Endodermal cell (in vitro differentiated cells): ENCODE data around the gene RELT. TPM values are rescaled to one million over a fixed set of nuclear protein-coding genes. Genes with fewer than 3 reads are reported as not detected.
A peak's percentile ranks its signal among the peaks of the same experiment; 100 is the strongest.

Experiments used
- DNase-seq: peaks from one replicate; pipeline ENCODE4 v3.0.0-alpha.2; 2017
- H3K27ac ChIP-seq: 2 replicates; pipeline ENCODE4 v1.5.1; 2013; ENCODE audit warnings: mild to moderate bottlenecking, low read depth, low read length, moderate library complexity
- H3K27me3 ChIP-seq: 2 replicates; pipeline ENCODE4 v1.6.1; 2013; ENCODE audit warnings: mild to moderate bottlenecking, low read length, moderate library complexity; ENCODE audit not compliant: insufficient read depth, control insufficient read depth, poor library complexity, severe bottlenecking
- H3K36me3 ChIP-seq: 2 replicates; pipeline ENCODE4 v1.7.0; 2013; ENCODE audit warnings: mild to moderate bottlenecking, low read length, moderate library complexity; ENCODE audit not compliant: control insufficient read depth, insufficient read depth
- H3K4me1 ChIP-seq: one replicate; pipeline ENCODE4 v1.7.0; 2013; ENCODE audit warnings: low read length; ENCODE audit not compliant: control insufficient read depth, insufficient read depth
- H3K4me3 ChIP-seq: 2 replicates; pipeline ENCODE4 v1.5.1; 2013; ENCODE audit warnings: mild to moderate bottlenecking, low read length, moderate library complexity
- H3K9ac ChIP-seq: 2 replicates; pipeline ENCODE4 v1.6.1; 2013; ENCODE audit warnings: mild to moderate bottlenecking, low read length, moderate library complexity; ENCODE audit not compliant: poor library complexity, severe bottlenecking; ENCODE audit errors: extremely low read depth
- H3K9me3 ChIP-seq: 2 replicates; pipeline ENCODE4 v1.6.1; 2013; ENCODE audit warnings: mild to moderate bottlenecking, low read length, moderate library complexity; ENCODE audit not compliant: control insufficient read depth
- H3K27ac Mint-ChIP-seq: 2 replicates; pipeline ENCODE4 v1.8.0; 2020; ENCODE audit warnings: mixed read lengths
- H3K27me3 Mint-ChIP-seq: 2 replicates; pipeline ENCODE4 v1.8.0; 2021; ENCODE audit warnings: mild to moderate bottlenecking, mixed read lengths; ENCODE audit not compliant: insufficient read depth
- H3K36me3 Mint-ChIP-seq: 2 replicates; pipeline ENCODE4 v1.8.0; 2020; ENCODE audit warnings: low read depth, mixed read lengths
- H3K4me1 Mint-ChIP-seq: 2 replicates; pipeline ENCODE4 v1.8.0; 2020; ENCODE audit warnings: mixed read lengths
- H3K4me3 Mint-ChIP-seq: 2 replicates; pipeline ENCODE4 v1.8.0; 2020; ENCODE audit warnings: mild to moderate bottlenecking, moderate library complexity, mixed read lengths
- H3K9me3 Mint-ChIP-seq: 2 replicates; pipeline ENCODE4 v1.8.0; 2020; ENCODE audit warnings: mild to moderate bottlenecking, mixed read lengths
- WGBS, 2 experiments: methylation state at CpG; one replicate each; pipeline versions ENCODE4 v1.1.5 to v1.1.7; 2013; ENCODE audit warnings: missing lambda C conversion rate in 2 of 2, mixed read lengths in 1 of 2; ENCODE audit not compliant: insufficient coverage in 1 of 2, insufficient read length in 1 of 2; 5-methylcytosine and 5-hydroxymethylcytosine counted together
- total RNA-seq, 2 donors: library from RNA; stranded (reverse); fragmentation: NEBNext Ultra II Directional in 1 of 2; extraction: Animal tissue kit (Norgen Biotek cat#: 25700) in 1 of 2; gene quantifications; 2 replicates in 1 of 2; 3 replicates in 1 of 2; pipeline ENCODE4 v1.2.1, GENCODE V29; 2021
- TF ChIP-seq, protein P1 (sequence below): fragments of 200-600 bp; sonication (generic); conservative IDR thresholded peaks from 2 replicates; pipeline ENCODE4 v1.5.0; 2021; ENCODE audit warnings: antibody characterized with exemption, mild to moderate bottlenecking

Gene RELT
- total RNA-seq, 2 donors from 2014 or later: 6.9 to 8.9 TPM

DNA sequence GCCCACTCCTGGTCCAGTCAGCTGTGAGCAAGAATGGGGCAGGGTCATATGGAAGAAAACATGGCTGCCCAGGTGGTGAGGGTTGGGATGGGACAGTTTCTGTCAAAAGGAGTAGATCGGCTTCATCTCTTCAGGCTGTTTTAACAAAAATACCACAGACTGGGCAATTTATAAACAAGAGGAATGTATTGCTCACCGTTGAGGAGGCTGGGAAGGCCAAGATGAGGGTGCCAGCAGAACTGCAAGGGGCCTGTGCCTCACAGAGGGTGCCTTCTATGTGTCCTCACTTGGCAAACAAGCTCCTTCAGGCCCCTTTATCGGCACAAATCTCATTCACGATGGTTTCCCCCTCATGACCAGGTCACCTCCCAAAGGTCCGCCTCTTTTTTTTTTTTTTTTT is 18.1 kb upstream of the RELT start:
- H3K4me1 Mint-ChIP-seq: no peaks in the 10 kb centered on the region
- H3K36me3 ChIP-seq: peaks cover 32% of the 10 kb centered on the region
- no peaks in the 10 kb centered on the region for H3K9me3 Mint-ChIP-seq
- WGBS, 2 experiments: 92 to 100% methylated on average over 1 to 5 of the region's 5 CpGs
- no peak overlapping the region for H3K4me3 Mint-ChIP-seq
- H3K4me1 ChIP-seq: no peaks in the 10 kb centered on the region
- TF ChIP-seq, protein P1, sequence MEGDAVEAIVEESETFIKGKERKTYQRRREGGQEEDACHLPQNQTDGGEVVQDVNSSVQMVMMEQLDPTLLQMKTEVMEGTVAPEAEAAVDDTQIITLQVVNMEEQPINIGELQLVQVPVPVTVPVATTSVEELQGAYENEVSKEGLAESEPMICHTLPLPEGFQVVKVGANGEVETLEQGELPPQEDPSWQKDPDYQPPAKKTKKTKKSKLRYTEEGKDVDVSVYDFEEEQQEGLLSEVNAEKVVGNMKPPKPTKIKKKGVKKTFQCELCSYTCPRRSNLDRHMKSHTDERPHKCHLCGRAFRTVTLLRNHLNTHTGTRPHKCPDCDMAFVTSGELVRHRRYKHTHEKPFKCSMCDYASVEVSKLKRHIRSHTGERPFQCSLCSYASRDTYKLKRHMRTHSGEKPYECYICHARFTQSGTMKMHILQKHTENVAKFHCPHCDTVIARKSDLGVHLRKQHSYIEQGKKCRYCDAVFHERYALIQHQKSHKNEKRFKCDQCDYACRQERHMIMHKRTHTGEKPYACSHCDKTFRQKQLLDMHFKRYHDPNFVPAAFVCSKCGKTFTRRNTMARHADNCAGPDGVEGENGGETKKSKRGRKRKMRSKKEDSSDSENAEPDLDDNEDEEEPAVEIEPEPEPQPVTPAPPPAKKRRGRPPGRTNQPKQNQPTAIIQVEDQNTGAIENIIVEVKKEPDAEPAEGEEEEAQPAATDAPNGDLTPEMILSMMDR: no peak
- no peak overlapping the region for H3K27ac ChIP-seq
- H3K27ac Mint-ChIP-seq: no peak overlapping the region
- no peaks in the 10 kb centered on the region for H3K9me3 ChIP-seq
- no peak overlapping the region for H3K9ac ChIP-seq
- DNase-seq: no peak
- H3K27me3 ChIP-seq: no peaks in the 10 kb centered on the region
- H3K4me3 ChIP-seq: no peak overlapping the region
- peaks cover 20% of the 10 kb centered on the region for H3K36me3 Mint-ChIP-seq
- peaks cover 4% of the 10 kb centered on the region for H3K27me3 Mint-ChIP-seq

DNA sequence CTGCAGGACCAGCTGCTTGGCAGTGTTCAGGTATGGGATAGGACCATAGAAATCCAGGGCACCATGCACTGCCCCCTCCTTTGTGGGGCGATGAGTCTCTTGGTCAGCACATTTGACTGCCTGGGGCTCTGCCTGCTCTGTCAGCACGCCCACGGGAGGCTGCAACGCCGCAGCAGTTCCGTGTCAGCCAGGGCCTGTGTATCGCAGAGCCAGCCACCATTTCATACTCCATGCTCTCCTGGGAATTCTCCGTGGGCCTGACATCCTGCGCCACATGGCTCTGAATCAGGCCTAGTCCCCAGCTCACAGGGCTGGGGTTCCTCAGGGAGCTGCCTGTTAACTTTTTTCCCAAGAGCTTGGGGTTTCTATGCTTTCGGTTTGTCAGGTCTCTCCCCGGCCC is 16.9 kb upstream of the RELT start:
- TF ChIP-seq, protein P1: no peak
- no peak overlapping the region for H3K27ac ChIP-seq
- no peak overlapping the region for H3K9ac ChIP-seq
- H3K27me3 ChIP-seq: no peaks in the 10 kb centered on the region
- H3K9me3 ChIP-seq: no peaks in the 10 kb centered on the region
- no peak overlapping the region for H3K4me3 ChIP-seq
- no peak for DNase-seq
- WGBS, 2 experiments: 94 to 95% methylated on average over 10 to 11 of the region's 11 CpGs
- H3K36me3 ChIP-seq: peaks cover 29% of the 10 kb centered on the region
- Mint-ChIP-seq H3K27me3 (peaks cover 4% of the 10 kb centered on the region), H3K9me3 (no peaks in the 10 kb centered on the region), H3K4me3 (no peak overlapping the region), H3K36me3 (peaks cover 17% of the 10 kb centered on the region), H3K27ac (no peak overlapping the region), H3K4me1 (no peaks in the 10 kb centered on the region)
- H3K4me1 ChIP-seq: no peaks in the 10 kb centered on the region

DNA sequence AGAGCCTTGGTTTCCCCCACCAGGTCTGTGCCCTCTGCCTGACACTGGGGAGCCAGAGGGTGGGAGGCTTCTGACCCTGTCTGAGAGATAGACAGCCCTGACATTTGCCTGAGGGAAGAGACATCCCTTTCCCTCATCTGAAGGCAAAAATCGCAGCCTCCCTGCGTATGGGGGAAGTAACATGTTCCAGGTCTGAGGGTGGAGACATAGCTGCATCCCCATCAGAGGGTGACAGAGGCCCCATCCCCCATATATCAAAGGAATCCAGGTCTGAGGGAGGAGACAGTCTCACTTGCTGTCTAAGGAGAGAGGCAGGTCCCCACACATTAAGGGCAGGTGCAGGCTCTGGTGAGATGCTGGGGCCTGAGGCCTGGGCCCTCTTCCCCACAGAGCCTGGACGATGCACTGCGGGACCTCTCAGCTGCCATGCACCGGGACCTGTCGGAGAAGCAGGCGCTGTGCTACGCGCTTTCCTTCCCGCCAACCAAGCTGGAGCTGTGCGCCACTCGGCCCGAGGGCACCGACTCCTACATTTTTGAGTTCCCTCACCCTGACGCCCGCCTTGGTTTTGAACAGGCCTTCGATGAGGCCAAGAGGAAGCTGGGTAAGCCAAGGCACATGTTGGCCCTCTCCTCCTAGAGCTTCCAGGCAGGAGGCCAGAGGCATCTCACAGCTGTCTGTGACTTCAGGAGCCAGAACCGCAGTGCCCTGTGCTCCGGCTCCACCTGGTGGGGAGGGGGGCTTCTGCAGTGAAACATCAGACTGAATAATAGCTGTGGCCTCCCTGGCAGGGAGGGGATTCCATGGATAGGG is 16.1 kb upstream of the RELT start:
- Histone ChIP-seq H3K9ac (no peak overlapping the region), H3K27me3 (no peaks in the 10 kb centered on the region), H3K36me3 (peaks cover 32% of the 10 kb centered on the region), H3K27ac (no peak overlapping the region), H3K4me3 (no peak overlapping the region), H3K4me1 (no peaks in the 10 kb centered on the region), H3K9me3 (no peaks in the 10 kb centered on the region)
- TF ChIP-seq, protein P1: peak; percentile 82
- peaks cover 4% of the 10 kb centered on the region for H3K27me3 Mint-ChIP-seq
- H3K4me3 Mint-ChIP-seq: no peak overlapping the region
- H3K9me3 Mint-ChIP-seq: no peaks in the 10 kb centered on the region
- no peaks in the 10 kb centered on the region for H3K4me1 Mint-ChIP-seq
- no peak overlapping the region for H3K27ac Mint-ChIP-seq
- DNase-seq: peak; percentile 91
- WGBS, 2 experiments: 88 to 93% methylated on average over 16 to 19 of the region's 19 CpGs
- H3K36me3 Mint-ChIP-seq: peaks cover 13% of the 10 kb centered on the region
